H1 (cell line): Measurements from ENCODE around the gene IRGC. TPM values are rescaled to one million over a fixed set of nuclear protein-coding genes. Genes with fewer than 3 reads are reported as not detected.

Experiments
- CTCF ChIA-PET: fragments of 300-600 bp; sonication (Branson Sonifier 250); formaldehyde crosslinking; loops from one replicate; lab custom pipeline; 2021; ENCODE audit not compliant: partially characterized antibody; lab: Charles Lee
- POLR2A ChIA-PET: fragments of 300-600 bp; sonication (Branson Sonifier 250); formaldehyde crosslinking; loops from one replicate; lab custom pipeline; 2021; ENCODE audit warnings: inconsistent platforms; ENCODE audit not compliant: partially characterized antibody; lab: Charles Lee
- DNase-seq, 2 experiments: peaks; one replicate each; pipeline versions ENCODE4 v3.0.0 to v3.0.0-alpha.2; 2010 to 2022; ENCODE audit warnings: low spot score in 2 of 2, low read depth in 1 of 2, mixed read lengths in 1 of 2
- FAIRE-seq: peaks from 2 replicates; lab custom pipeline; 2011; peaks lifted over from hg19 to GRCh38; lab: Jason Lieb, UNC
- H2AFZ ChIP-seq: 2 replicates; pipeline ENCODE4 v1.8.1; 2012; ENCODE audit warnings: low read length, inconsistent platforms
- H2AK5ac ChIP-seq: 2 replicates; pipeline ENCODE4 v1.6.1; 2013; ENCODE audit warnings: low read depth, low read length
- H2BK120ac ChIP-seq: replicated peaks from 2 replicates; pipeline ENCODE3; 2013; ENCODE audit warnings: low read depth, low read length, inconsistent platforms
- H2BK12ac ChIP-seq: 2 replicates; pipeline ENCODE4 v1.6.1; 2013; ENCODE audit warnings: low read depth, low read length
- H2BK15ac ChIP-seq: 2 replicates; pipeline ENCODE4 v1.6.1; 2013; ENCODE audit warnings: low read length
- H2BK20ac ChIP-seq: 2 replicates; pipeline ENCODE4 v1.6.1; 2013; ENCODE audit warnings: low read length
- H2BK5ac ChIP-seq: 2 replicates; pipeline ENCODE4 v1.6.1; 2013; ENCODE audit warnings: low read depth, low read length
- H3K14ac ChIP-seq: 2 replicates; pipeline ENCODE4 v1.6.1; 2013; ENCODE audit warnings: inconsistent platforms; ENCODE audit not compliant: insufficient read length
- H3K18ac ChIP-seq: 2 replicates; pipeline ENCODE4 v1.6.1; 2013; ENCODE audit warnings: low read length; ENCODE audit errors: extremely low read depth
- H3K23ac ChIP-seq: 2 replicates; pipeline ENCODE4 v1.6.1; 2013; ENCODE audit warnings: inconsistent platforms; ENCODE audit not compliant: insufficient read length
- H3K23me2 ChIP-seq: 2 replicates; pipeline ENCODE4 v1.6.1; 2013; ENCODE audit warnings: low read depth, low read length
- H3K27ac ChIP-seq: 2 replicates; pipeline ENCODE4 v1.6.1; 2011; ENCODE audit warnings: low read depth, low read length, inconsistent platforms
- H3K27me3 ChIP-seq, 4 experiments: replicated peaks in 1 of 4; 1 replicate in 1 of 4; 2 replicates in 3 of 4; pipeline versions ENCODE4 v1.6.1 to v1.8.1; 2011 to 2013; ENCODE audit warnings: low read length in 3 of 4, mild to moderate bottlenecking in 3 of 4, inconsistent platforms in 2 of 4, mixed read lengths in 2 of 4, moderate library complexity in 1 of 4; ENCODE audit not compliant: control insufficient read depth in 3 of 4, insufficient read depth in 3 of 4; ENCODE audit errors: extremely low read depth in 1 of 4
- H3K36me3 ChIP-seq, 4 experiments: 2 replicates each; pipeline versions ENCODE4 v1.6.1 to v1.8.1; 2011 to 2013; ENCODE audit warnings: mild to moderate bottlenecking in 4 of 4, low read length in 3 of 4, moderate library complexity in 2 of 4, control low read depth in 1 of 4, inconsistent platforms in 1 of 4; ENCODE audit not compliant: insufficient read depth in 4 of 4, control insufficient read depth in 2 of 4
- H3K4ac ChIP-seq: replicated peaks from 2 replicates; pipeline ENCODE3; 2013; ENCODE audit warnings: low read length, low read depth, mixed read lengths, inconsistent platforms; ENCODE audit not compliant: insufficient read length
- H3K4me1 ChIP-seq, 4 experiments: replicated peaks in 1 of 4; 1 replicate in 1 of 4; 2 replicates in 3 of 4; pipeline versions ENCODE4 v1.6.1 to v1.8.1; 2011 to 2013; ENCODE audit warnings: low read length in 3 of 4, inconsistent platforms in 2 of 4, mixed read lengths in 1 of 4; ENCODE audit not compliant: insufficient read depth in 4 of 4, control insufficient read depth in 3 of 4
- H3K4me2 ChIP-seq, 2 experiments: 2 replicates each; pipeline versions ENCODE4 v1.6.1 to v1.8.1; 2011 to 2013; ENCODE audit warnings: low read depth in 2 of 2, low read length in 2 of 2, control low read depth in 1 of 2, inconsistent platforms in 1 of 2, mild to moderate bottlenecking in 1 of 2; ENCODE audit not compliant: insufficient read depth in 1 of 2
- H3K4me3 ChIP-seq, 4 experiments: fragments of 200-600, 300-600 bp in 1 of 4; sonication (generic), shearing (Covaris generic), sonication (Bioruptor Twin) in 1 of 4; 2 replicates each; pipeline versions ENCODE4 v1.5.1 to v1.8.1; 2011 to 2016; ENCODE audit warnings: low read length in 4 of 4, low read depth in 3 of 4, control low read depth in 2 of 4, inconsistent platforms in 2 of 4, mild to moderate bottlenecking in 2 of 4, mixed read lengths in 1 of 4, moderate library complexity in 1 of 4; ENCODE audit not compliant: insufficient read depth in 2 of 4; ENCODE audit errors: extremely low read depth in 1 of 4
- H3K56ac ChIP-seq: replicated peaks from 2 replicates; pipeline ENCODE3; 2013; ENCODE audit warnings: low read depth, mild to moderate bottlenecking, mixed read lengths, low read length, inconsistent platforms; ENCODE audit not compliant: insufficient read length
- H3K79me1 ChIP-seq: 2 replicates; pipeline ENCODE4 v1.6.1; 2013; ENCODE audit warnings: low read depth, low read length, control low read depth
- H3K79me2 ChIP-seq, 2 experiments: 2 replicates each; pipeline versions ENCODE4 v1.6.1 to v1.8.1; 2012 to 2013; ENCODE audit warnings: low read length in 2 of 2, mild to moderate bottlenecking in 2 of 2, inconsistent platforms in 1 of 2; ENCODE audit not compliant: insufficient read depth in 2 of 2, control insufficient read depth in 1 of 2
- H3K9ac ChIP-seq, 4 experiments: replicated peaks in 1 of 4; 1 replicate in 1 of 4; 2 replicates in 3 of 4; pipeline versions ENCODE4 v1.6.1 to v1.8.1; 2011 to 2013; ENCODE audit warnings: low read depth in 3 of 4, low read length in 3 of 4, control low read depth in 2 of 4, mild to moderate bottlenecking in 2 of 4, moderate library complexity in 2 of 4, inconsistent platforms in 1 of 4; ENCODE audit errors: extremely low read depth in 1 of 4
- H3K9me3 ChIP-seq, 2 experiments: 2 replicates each; pipeline versions ENCODE4 v1.6.1 to v1.8.1; 2012 to 2013; ENCODE audit warnings: mild to moderate bottlenecking in 2 of 2, moderate library complexity in 2 of 2, control low read depth in 1 of 2, inconsistent platforms in 1 of 2, low read depth in 1 of 2, low read length in 1 of 2, mixed read lengths in 1 of 2; ENCODE audit not compliant: insufficient read depth in 2 of 2
- H4K20me1 ChIP-seq, 2 experiments: replicated peaks in 1 of 2; 2 replicates each; pipeline versions ENCODE3 to v1.8.1; 2011 to 2013; ENCODE audit warnings: inconsistent platforms in 2 of 2, low read length in 2 of 2, mild to moderate bottlenecking in 1 of 2; ENCODE audit not compliant: insufficient read depth in 2 of 2, control insufficient read depth in 1 of 2
- H4K5ac ChIP-seq: 2 replicates; pipeline ENCODE4 v1.6.1; 2013; ENCODE audit warnings: low read length, low read depth, mixed read lengths, inconsistent platforms; ENCODE audit not compliant: insufficient read length
- H4K8ac ChIP-seq: 2 replicates; pipeline ENCODE4 v1.8.0; 2013; ENCODE audit warnings: mild to moderate bottlenecking, moderate library complexity, low read length, inconsistent platforms; ENCODE audit not compliant: insufficient read depth; ENCODE audit errors: extremely low read depth
- H4K91ac ChIP-seq: replicated peaks from 2 replicates; pipeline ENCODE3; 2013; ENCODE audit warnings: low read length, mixed read lengths, inconsistent platforms; ENCODE audit not compliant: insufficient read length
- BCL11A ChIP-seq, 2 experiments: IDR thresholded peaks; one replicate each; pipeline ENCODE4 v1.6.1; 2011; ENCODE audit warnings: low read depth in 2 of 2, low read length in 2 of 2, mild to moderate bottlenecking in 2 of 2
- CTCF ChIP-seq, 3 experiments: IDR thresholded peaks; 1 replicate in 2 of 3; 2 replicates in 1 of 3; pipeline versions ENCODE4 v1.5.1 to v1.6.1; 2011; ENCODE audit warnings: low read length in 3 of 3, mild to moderate bottlenecking in 3 of 3, inconsistent platforms in 2 of 3, low read depth in 1 of 3, moderate library complexity in 1 of 3; ENCODE audit not compliant: insufficient read depth in 1 of 3; ENCODE audit errors: control extremely low read depth in 1 of 3
- FOSL1 ChIP-seq: IDR thresholded peaks from 2 replicates; pipeline ENCODE4 v1.6.1; 2011; ENCODE audit warnings: mild to moderate bottlenecking, low read depth, low read length, moderate library complexity; ENCODE audit not compliant: insufficient read depth
- KDM4A ChIP-seq: IDR thresholded peaks from one replicate; pipeline ENCODE4 v1.7.1; 2012; ENCODE audit warnings: low read depth, mild to moderate bottlenecking, moderate library complexity, low read length, inconsistent platforms; ENCODE audit not compliant: severe bottlenecking
- MAFK ChIP-seq: IDR thresholded peaks from 2 replicates; pipeline ENCODE4 v1.6.1; 2012; ENCODE audit warnings: low read depth, mild to moderate bottlenecking, improper control_type of control experiment, low read length
- SP1 ChIP-seq: IDR thresholded peaks from 2 replicates; pipeline ENCODE4 v1.6.1; 2011; ENCODE audit warnings: low read depth, low read length
- TAF7 ChIP-seq: optimal IDR thresholded peaks from 2 replicates; pipeline ENCODE3; 2011; ENCODE audit warnings: low read depth, mild to moderate bottlenecking, inconsistent platforms, low read length, moderate library complexity, borderline replicate concordance
- TEAD4 ChIP-seq: IDR thresholded peaks from 2 replicates; pipeline ENCODE4 v1.6.1; 2012; ENCODE audit warnings: low read depth, low read length, inconsistent platforms, mixed read lengths
- YY1 ChIP-seq: IDR thresholded peaks from 2 replicates; pipeline ENCODE4 v1.6.1; 2011; ENCODE audit warnings: low read depth, mild to moderate bottlenecking, low read length
- WGBS, 2 experiments: shearing (Covaris generic) in 1 of 2; methylation state at CpG; one replicate each; pipeline versions ENCODE4 v1.1.6 to v1.1.7; 2013 to 2015; ENCODE audit warnings: low lambda C conversion rate in 2 of 2, mixed read lengths in 2 of 2, inconsistent platforms in 1 of 2, low coverage in 1 of 2, missing lambda C conversion rate in 1 of 2; ENCODE audit not compliant: insufficient replicate concordance in 2 of 2, insufficient coverage in 1 of 2, insufficient read length in 1 of 2; ENCODE audit errors: extremely low coverage in 1 of 2, missing lambda C conversion rate in 1 of 2; 5-methylcytosine and 5-hydroxymethylcytosine counted together
- polyA plus RNA-seq, 7 experiments: library from polyadenylated mRNA; depleted of rRNA in 3 of 7; stranded (reverse) in 5 of 7; unstranded in 2 of 7; fragments of >200 nt in 5 of 7; fragments of 200-250 nt in 2 of 7; gene quantifications; 1 replicate in 5 of 7; 2 replicates in 1 of 7; 4 replicates in 1 of 7; pipeline versions ENCODE4 v1.2.1 to v1.2.3, GENCODE V29; 2011 to 2013; ENCODE audit warnings: missing spikeins in 2 of 7, mixed read lengths in 2 of 7
- total RNA-seq: library from RNA; stranded (reverse); fragmentation: NEBNext Ultra II Directional; extraction: Animal tissue kit (Norgen Biotek cat#: 25700); gene quantifications from 2 replicates; pipeline ENCODE4 v1.2.1, GENCODE V29; 2021

Gene IRGC
- total and polyA plus RNA-seq, 2 of the 8 experiments (the other 6 are each of a cell fraction or from before 2014, with no cell fraction given), result not detected

GRCh38 chr19:43705729-43706128, 10.1 kb upstream of the IRGC start:
- Histone ChIP-seq H3K23me2 (no peaks in the 10 kb centered on the region), H4K8ac (no peak overlapping the region), H2AFZ (no peak overlapping the region), H3K27ac (no peak overlapping the region), H4K5ac (no peak overlapping the region), H3K4me1 (no peaks in the 10 kb centered on the region), H3K4me2 (no peak overlapping the region), H3K18ac (no peak overlapping the region), H3K23ac (no peak overlapping the region), H2AK5ac (no peak overlapping the region), H3K36me3 (no peaks in the 10 kb centered on the region), H3K4me3 (no peak overlapping the region), H3K56ac (no peak overlapping the region), H4K20me1 (no peaks in the 10 kb centered on the region), H2BK5ac (no peak overlapping the region), H3K4ac (no peak overlapping the region), H3K79me1 (no peaks in the 10 kb centered on the region), H4K91ac (no peak overlapping the region), H3K9ac (no peak overlapping the region)
- no peak for DNase-seq
- no peak for FAIRE-seq
- POLR2A ChIA-PET, result no interaction called here
- CTCF ChIA-PET, result interaction anchor here (0.6 to 1.0 kb wide), 3 partner anchors 11 to 63 kb away, joined by 3 to 4 read pairs (median 3); no protein-coding TSS in a partner anchor
- no peak for TF ChIP-seq YY1
- no peak for TF ChIP-seq SP1
- no peak for TF ChIP-seq TEAD4
- no peak for TF ChIP-seq MAFK
- no peak for TF ChIP-seq BCL11A (IDR thresholded peaks at IDR 0.05; ENCODE audit: low read depth in 2 of 2, low read length in 2 of 2)
- TF ChIP-seq TAF7, result no peak
- no peak for TF ChIP-seq CTCF (IDR thresholded peaks at IDR 0.05; ENCODE audit: control extremely low read depth in 1 of 3, insufficient read depth in 1 of 3, low read depth in 1 of 3, low read length in 3 of 3)
- TF ChIP-seq KDM4A, result no peak
- no peak for TF ChIP-seq FOSL1
- TF ChIP-seq, all 59 proteins: peak for 0
- Histone ChIP-seq H3K79me2 (no peaks in the 10 kb centered on the region), H2BK120ac (no peak overlapping the region), H3K14ac (no peak overlapping the region), H3K9me3 (peaks cover 5 to 7% of the 10 kb centered on the region in 2 experiments; a peak in 3 of 4 replicates), H2BK12ac (no peak overlapping the region), H3K27me3 (no peaks in the 10 kb centered on the region), H2BK15ac (no peak overlapping the region), H2BK20ac (no peak overlapping the region)
- 75% methylated on average over 6 of the region's 6 CpGs; no CpG with 5 or more reads in 1 of the 2 experiments for WGBS, 2 experiments
